ENCODE data around the gene ZDHHC11.
"Not testable (repeated sequence)": the region's sequence is repeated elsewhere in the genome, so short reads cannot be mapped to it uniquely, and the experiment has no call there.

ZDHHC11 gene

GRCh38 chr5:774304-774703 is 76.5 kb downstream of the ZDHHC11 start:
- DNase-seq = not testable (repeated sequence)

DNA sequence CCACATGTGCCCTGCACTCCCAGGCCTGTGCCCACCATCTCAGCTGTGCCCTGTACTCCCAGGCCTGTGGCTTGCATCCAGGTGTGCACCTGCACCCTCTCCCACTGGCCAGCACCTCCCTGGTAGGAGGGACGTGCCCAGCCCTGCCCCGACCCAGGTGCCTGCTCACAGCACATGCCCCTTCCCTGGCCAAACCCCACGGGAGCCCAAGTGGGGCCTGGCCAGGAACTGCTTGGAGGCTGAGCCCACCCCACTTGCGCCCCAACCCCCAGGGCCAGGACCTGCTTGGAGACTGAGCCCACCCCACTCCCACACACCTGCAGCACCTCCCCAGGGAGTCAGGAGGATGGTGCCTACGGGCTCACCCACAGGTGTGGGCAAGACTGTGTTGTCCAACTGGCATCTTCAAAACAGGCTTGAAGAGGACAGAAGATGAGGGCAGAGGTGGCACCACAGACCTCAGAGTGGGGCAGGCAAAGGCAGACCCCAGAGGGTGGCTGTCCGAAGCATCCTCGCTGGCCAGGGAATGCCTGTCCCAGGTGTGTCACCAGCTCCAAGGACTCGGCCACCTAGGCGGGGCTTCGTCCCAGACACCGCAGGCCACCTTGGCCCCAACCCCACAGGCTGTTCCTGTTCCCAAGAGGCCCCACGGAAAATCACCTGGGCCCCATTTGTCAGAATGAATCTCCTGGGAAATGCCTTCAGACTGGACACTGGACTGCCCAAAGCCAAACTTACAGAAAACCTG is 77.1 kb downstream of the ZDHHC11 start:
- no peak for DNase-seq

- not testable (repeated sequence) for DNase-seq
These were observed 77.9 kb downstream of the ZDHHC11 start for GRCh38 chr5:772931-773330.

GRCh38 chr5:772547-772890 is 78.3 kb downstream of the ZDHHC11 start:
- DNase-seq = not testable (repeated sequence)

DNA sequence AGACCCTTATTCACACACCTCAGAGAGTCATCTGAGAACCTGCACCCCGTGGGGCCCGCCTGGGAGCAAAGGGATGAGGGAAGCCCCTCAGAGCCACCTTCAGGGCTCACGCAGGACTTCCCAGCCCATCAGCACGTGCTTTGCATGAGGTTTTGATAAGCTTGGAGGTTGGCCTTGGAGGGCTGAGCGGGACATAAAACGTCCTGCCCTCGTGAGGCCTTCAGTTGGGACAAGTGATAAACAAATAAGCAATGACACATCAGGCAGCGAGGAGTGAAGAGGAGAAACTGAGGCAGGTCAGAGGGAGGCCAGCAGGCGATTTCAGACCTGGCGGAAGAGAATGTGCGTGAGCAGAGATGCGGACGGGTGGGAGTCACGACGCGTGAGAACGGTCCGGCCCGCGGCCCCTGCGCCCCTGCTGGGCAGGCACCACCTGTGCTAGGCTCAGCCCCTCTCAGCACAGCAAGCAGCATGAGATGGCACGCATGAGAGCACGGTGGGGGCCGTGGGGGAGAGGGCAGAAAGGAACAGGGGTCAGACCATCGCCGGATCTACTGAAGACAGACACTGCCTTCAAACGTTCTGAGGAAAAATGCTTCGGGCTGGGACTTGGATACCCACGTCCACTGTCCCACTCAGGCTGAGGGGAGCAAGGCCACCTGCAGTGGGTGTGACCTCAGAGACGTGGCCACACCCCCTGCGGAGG is 78.8 kb downstream of the ZDHHC11 start:
- DNase-seq = not testable (repeated sequence)

- DNase-seq = not testable (repeated sequence)
These were observed 79.6 kb downstream of the ZDHHC11 start for GRCh38 chr5:771087-771781.

GRCh38 chr5:770585-770984 is 80.2 kb downstream of the ZDHHC11 start:
- DNase-seq = not testable (repeated sequence)

DNA sequence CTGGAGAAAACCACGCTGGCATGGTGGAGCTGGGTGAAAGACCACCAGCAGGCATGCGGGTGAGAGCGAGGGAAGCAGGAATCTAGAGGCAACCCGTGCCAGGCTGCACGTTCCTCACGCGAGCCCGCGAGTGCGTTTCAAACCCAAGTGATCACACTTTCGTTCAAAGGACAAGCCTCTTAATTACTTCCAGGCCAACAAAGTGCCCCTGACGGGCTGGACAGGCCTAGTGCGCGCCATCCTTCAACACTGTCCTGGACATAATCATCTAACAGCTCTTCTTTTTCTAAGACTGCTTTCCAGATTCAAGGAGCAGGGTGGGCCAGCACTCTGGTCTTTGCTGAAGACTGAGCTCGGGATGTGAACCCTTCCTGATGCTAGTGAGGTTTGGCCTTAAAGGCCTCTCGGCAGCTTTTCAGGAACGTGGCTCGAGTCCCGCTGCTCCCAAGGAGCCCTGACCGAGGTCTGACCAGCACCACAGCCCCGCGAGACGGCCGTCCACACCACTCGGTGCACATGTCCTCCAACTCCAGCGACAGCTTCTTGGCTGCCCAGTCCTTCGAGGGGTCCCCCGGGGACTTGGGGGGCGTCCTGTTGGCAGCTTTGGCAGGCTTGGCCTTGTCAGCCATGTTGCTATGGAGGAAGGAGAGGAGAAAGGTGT is 81.2 kb downstream of the ZDHHC11 start:
- not testable (repeated sequence) for DNase-seq

GRCh38 chr5:766666-767431 is 83.9 kb downstream of the ZDHHC11 start:
- no peak for DNase-seq

- DNase-seq = no peak
These were observed 84.7 kb downstream of the ZDHHC11 start for GRCh38 chr5:765948-766631.

- DNase-seq = no peak
These were observed 86.6 kb downstream of the ZDHHC11 start for GRCh38 chr5:763998-764781.

DNA sequence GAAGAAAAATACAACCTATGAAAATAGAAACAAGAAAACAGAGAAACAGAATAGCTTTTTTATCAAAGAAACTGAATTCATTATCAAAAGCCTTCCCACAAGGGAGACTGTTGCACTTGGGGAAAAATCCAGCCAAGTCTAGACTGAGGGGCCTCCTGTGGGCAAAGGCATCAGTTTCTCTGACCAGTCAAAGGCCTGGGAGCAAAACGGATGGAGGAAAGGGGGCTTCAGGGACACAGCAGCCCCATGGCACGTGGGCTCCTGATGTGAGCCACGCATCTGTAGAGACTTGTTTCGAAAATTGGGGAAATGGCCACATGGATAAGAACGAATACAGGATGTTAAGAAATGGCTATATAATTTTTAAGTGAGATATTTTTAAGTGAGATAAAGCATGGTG is 87.4 kb downstream of the ZDHHC11 start:
- DNase-seq = no peak

- not testable (repeated sequence) for DNase-seq
These were observed 87.8 kb downstream of the ZDHHC11 start for GRCh38 chr5:762996-763395.

DNA sequence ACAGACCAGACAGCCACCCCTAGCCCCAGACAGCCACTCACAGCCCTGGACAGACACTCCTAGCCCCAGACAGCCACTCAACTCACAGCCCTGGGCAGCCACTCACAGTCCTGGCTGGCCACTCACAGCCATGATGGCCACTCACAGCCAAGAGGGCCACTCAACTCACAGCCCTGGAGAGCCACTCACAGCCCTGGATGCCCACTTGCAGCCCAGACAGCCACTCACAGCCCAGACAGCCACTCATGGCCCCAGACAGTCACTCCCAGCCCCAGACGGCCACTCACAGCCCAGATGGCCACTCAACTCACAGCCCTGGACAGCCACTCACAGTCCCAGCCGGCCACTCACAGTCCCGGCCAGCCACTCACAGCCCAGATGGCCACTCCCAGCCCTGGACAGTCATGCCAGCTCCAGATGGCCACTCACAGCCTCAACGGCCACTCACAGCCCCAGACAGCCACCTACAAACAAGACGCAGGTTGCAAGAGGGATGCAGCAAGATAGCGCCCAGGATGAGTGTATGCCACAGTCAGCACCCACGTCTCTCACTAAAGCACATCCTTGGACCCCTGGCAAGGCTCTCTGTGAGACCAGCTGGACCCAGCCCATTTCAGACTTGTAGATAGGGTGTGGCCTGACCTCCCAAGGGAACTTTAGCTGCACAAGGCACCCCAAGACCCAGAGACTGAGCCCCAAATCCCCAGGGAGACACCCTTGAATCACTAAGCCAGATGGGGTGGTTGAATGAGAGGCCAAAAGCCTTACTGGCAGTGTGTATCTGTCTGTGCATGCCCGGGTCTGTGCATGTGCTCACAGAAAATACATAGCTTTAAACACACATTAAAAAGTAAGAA is 88.7 kb downstream of the ZDHHC11 start:
- no peak for DNase-seq

DNA sequence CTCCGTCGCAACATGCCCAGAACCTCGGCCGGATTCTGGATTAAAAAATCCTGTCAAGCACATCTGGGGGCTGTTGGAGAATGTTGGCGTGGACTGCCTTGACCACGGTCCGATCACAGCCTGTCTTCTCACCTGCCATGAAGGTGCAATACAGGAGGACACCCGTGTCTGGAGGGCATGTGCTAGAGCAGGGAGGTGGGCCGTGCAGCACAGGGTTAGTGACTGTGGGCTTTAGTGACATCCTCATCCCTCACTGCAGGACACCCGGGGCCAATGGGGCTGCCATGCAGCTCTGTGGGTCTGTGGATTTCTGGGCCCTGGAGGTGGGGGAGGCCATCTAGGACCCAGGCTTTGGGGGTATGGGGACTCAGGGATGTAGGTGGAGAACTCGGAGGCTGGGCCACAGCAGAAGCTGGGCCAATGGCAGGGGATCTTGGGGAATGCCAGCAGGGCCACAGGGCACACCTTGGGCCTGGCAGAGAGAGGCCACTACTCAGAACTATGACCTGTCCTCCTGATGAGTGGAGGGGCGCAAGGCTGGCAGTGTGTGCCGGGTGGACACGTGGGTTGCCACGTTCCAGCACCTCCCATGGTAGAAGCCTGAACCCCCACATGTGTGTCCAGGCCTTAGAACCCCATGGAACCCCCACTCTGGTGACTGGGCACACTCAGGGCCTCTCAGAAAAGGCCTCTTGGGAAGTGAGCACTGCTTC is 89.6 kb downstream of the ZDHHC11 start:
- DNase-seq = no peak

- no peak for DNase-seq
These were observed 90.3 kb downstream of the ZDHHC11 start for GRCh38 chr5:760363-761058.

- no peak for DNase-seq
These were observed 90.9 kb downstream of the ZDHHC11 start for GRCh38 chr5:759781-760362.

DNA sequence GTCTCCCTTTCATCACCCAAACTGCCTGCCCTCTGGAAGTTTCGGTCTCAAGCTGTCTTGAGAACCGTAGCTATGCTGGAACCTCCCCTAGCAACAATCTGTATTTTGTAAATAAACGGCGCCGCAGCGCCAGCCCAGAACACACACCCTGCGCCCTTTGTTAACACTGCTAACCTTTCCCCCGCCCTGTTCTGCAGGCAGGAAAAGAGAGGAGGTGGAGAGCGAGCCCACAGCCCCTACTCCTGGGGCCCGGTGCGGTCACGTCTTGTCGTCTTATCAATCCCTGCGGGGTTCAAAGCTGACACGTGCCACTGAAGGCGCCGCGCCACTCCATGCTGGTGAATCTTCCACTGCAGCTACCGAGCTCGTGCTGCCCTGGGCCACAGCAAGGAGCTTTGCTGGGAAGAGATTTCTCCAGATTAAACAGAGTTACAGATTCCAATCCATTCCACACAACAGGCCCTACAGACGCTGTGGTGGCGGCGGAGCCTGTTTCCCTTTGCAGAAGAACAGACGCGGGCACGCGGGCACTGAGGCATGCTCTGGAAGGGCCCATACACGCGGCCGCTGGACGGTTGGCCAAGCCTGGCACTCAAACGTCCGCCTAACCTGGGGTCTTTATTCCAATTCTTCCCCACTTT is 91.6 kb downstream of the ZDHHC11 start:
- DNase-seq = no peak
